SK-N-DZ (cell line): ENCODE results near the gene TBC1D3B.
"Not testable (repeated sequence)": the region's sequence is repeated elsewhere in the genome, so short reads cannot be mapped to it uniquely, and the experiment has no call there.

Source experiments
- DNase-seq: peaks from one replicate; pipeline ENCODE4 v3.0.0-alpha.2; 2015; ENCODE audit warnings: low spot score

Gene TBC1D3B

DNA sequence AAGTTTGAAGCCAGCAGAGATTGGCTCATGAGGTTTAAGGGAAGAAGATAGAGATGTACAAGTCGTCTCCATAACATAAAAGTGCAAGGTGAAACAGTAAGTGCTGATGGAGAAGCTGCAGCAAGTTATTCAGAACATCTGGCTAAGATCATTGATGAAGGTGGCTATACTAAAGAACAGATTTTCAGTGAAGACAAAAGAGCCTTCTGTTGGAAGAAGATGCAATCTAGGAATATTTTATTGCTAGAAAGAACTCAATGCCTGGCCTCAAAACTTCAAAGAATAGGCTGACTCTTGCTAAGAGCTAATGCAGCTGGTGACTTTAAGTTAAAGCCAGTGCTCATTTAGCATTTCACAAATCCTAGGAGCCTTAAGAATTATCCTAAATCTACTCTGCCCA is 46.8 kb downstream of the TBC1D3B start:
- DNase-seq = no peak

DNA sequence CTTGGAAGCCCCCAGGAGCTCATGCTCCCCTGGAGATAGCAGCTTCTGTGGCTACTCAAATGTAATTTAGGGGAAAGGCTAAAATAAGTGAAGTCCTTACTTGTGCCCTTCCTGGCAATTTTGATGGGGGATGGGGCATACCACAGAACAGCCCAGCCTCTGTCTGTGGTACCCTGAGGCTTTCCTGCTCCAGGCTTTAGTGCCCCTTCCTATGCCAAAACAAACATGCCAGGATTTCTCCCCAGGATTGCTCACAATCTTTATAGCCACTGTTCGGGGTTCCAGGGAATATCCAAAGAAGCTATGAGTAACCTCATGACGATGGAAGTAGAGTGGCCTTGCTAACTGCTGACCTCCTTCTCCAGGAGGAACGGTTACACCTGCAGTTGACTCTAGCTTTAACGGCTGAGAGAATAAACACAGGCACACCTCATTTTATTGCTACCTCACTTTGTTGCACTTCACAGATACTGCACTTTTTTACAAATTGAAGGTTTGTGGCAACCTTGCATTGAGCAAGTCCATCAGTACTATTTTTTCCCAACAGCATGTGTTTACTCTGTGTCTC is 47.9 kb downstream of the TBC1D3B start:
- DNase-seq = no peak

GRCh38 chr17:36127911-36128310 is 48.5 kb downstream of the TBC1D3B start:
- no peak for DNase-seq

- no peak for DNase-seq
Observed at GRCh38 chr17:36127199-36127893, 49.1 kb downstream of the TBC1D3B start.

DNA sequence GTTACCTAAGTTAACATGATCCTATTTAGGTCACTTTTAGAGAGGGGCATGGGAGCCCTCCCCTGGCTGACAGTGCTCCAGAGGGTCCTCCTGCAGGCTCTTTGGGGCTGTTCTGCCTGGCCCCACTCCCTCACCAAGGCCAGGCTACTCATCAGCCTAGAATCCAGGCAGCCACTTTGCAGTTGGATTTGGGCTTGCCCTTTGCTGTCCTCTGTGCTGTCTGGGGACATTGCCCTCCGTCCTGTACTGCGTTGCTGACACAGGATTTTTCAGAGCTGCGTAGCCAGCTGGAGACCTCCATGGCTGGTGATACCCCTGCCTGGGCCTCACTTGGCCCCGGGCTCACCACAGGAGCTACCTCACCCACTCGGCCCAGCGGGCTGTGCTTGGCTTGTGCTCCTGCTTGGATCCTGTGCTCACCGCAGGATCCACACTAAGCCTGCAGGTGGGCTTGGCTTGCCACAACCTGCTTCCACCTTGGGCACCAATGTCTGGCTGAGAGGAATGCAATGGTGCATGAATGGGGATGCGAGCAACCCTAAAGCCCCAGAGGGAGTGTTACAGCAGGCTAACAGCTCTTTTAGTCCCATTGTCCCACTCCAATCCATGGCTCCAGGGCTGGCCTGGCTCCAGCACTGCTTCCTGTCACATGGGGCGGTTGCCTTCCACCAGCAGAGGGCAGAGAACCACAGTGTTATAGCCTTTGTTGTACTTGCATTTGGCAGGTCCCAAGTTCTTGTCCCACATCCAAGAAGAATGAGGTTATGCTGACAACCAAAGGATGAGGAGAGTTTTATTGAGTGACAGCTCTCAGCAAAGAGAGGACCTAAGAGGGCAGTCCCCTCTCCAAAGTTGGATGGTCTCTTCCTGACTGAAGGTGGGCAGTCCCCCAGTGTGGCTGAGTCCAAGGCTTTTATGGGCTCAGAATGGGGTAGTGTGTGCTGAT is 51.3 kb downstream of the TBC1D3B start:
- no peak for DNase-seq

GRCh38 chr17:36123431-36123830 is 53.0 kb downstream of the TBC1D3B start:
- DNase-seq = no peak

DNA sequence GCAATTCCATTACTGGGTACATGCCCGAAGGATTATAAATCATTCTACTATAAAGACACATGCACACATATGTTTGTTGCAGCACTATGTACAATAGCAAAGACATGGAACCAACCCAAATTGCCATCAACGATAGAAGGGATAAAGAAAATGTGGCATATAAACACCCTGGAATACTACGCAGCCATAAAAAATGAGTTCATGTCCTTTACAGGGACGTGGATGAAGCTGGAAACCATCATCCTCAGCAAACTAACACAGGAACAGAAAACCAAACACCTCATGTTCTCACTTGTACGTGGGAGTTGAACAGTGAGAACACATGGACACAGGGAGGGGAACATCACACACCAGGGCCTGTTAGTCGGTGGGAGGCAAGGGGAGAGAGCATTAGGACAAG is 55.3 kb downstream of the TBC1D3B start:
- not testable (repeated sequence) for DNase-seq

- DNase-seq = no peak
Observed at GRCh38 chr17:36120221-36120620, 56.2 kb downstream of the TBC1D3B start.

DNA sequence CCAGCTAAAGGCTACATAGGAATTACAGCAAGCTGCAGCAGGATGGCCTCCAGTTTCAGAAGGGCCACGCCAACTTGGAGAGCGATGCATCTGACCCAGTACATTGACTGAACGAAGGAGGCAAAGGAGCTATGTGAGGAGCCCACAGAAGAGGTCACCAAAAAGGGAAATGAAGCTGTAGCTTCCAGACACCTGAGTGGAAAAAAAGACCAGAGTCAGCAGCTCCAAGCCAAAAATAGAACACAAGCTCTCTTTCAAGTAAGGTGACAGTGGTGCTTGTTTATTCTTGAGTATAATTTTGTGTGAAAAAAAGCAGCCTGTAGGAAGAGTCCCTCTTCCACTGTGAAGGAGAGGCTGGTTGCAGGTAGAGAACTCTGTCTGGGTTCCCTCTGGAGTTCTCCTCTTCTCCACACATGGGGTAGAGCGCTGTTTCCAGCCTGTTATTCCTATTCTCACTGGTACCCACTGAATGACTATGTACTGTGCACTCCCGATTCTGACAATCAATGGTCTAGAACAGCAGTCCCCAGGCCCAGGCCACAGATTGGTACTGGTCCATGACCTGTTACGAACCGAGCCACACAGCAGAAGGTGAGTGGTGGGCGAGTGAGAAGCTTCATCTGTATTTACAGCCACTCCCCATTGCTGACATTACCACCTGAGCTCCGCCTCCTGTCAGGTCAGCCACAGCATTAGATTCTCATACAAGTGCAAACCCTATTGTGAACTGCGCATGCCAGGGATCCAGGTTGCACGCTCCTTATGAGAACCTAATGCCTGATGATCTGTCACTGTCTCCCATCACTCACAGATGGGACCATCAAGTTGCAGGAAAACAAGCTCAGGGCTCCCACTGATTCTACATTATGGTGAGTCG is 57.7 kb downstream of the TBC1D3B start:
- no peak for DNase-seq

DNA sequence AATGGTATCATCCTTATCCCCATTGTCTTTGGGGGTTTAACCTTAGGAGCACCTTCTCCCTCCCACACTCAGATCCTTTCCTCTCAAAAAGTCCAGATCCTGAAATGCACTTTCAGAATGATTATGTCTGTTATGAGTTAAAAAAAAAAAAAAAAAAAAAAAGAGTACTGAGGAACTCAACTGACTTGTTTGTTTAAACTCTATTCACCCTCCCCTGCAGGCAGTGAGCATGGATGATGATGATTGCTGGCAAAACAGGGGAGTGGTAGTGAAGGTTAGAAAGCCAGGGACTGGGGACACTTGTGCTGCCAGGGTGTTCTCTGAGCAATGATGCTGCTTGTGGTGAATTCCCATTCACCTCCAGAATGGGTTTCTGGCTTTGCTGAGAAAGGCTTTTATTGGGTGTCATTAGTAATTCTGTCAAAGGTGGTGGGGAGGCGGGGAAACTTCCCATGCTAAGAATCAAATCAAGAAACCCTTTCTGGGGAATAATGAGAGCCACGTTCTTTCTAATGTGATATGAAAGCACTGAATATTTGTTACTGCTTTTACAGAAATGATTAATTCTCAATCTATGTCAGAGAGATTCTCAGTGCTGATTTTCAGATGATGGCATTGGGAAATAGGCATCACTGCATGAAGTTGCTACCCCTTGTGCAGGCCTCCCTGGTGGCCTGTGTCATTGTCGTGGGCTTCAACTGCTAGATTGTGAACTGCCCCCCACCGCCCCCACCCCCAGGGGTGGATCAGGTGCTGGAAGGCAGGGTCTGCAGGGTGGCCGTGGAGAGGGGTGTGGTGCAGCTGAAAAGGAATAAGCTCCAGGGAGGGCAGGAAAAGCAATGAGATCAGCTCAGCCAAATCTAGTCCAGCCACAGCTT is 58.7 kb downstream of the TBC1D3B start:
- no peak for DNase-seq
